Embryonic facial prominence (tissue), 1 donor: ENCODE measurements around the gene PHACTR3.

ENCODE experiments used
- DNase-seq: peaks from one replicate; pipeline ENCODE4 v3.0.0-alpha.2; 2016; ENCODE audit errors: extremely low spot score

Gene PHACTR3

DNA sequence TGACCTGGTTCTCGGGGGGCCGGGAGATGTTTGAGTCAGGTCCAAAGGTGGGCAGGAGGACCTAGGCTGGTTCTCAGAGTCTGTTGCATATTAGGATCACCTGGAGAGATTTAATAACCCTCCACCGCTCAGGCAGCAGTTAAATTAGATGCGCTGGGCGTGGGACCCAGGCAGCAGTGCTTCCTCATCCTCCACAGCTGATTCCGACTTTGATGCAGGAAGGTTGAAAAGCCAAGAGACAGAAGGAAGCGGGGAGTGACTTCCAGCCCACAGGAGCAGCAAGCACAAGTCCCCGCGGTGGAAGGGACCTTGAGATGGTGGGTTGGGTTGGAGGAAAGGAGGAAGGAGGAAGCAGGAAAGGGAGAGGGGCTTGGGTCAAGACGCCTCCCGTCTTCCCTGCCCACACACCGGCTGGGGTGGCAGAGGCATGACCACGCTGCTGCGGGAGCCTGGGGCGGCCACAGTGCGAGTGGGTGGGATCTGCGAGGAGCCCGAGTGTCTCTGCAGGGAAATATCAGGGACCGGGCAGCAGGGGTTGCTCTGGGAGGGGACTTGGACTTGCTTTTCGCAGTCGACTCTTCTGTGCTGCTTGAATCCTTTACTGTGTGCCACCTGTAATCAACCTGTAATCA is 146.0 kb downstream of the PHACTR3 start:
- DNase-seq: no peak

DNA sequence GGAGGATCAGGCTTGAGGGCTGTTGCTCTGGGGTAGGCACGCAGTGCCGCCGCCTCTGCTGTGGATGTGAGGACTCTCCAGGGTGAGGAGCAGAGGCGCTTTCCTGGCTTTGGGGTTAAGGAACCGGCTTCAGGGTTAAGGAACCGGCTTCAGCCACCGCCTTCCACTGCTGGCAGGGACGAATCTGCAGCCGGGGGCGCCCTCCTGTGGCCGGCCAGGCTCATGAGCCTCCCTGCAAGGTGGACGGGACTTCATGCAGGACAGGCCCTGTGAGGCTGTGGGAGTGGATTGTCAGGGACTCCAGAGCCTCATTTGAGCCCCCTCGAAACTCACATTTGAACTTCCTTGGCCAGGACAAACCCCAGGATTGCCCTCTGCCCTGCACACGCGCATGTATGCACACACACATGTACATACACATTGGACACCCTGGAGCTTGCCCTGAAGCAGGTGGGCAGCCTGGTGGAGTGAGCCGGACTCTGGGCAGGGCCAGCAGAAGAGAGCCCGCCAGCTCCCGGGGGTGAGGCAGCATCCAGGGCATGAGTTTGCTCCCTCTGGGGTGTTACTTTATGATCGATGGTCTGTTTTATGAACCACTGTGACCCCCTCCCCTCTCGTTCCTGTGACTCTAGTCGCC is 146.9 kb downstream of the PHACTR3 start:
- no peak for DNase-seq

DNA sequence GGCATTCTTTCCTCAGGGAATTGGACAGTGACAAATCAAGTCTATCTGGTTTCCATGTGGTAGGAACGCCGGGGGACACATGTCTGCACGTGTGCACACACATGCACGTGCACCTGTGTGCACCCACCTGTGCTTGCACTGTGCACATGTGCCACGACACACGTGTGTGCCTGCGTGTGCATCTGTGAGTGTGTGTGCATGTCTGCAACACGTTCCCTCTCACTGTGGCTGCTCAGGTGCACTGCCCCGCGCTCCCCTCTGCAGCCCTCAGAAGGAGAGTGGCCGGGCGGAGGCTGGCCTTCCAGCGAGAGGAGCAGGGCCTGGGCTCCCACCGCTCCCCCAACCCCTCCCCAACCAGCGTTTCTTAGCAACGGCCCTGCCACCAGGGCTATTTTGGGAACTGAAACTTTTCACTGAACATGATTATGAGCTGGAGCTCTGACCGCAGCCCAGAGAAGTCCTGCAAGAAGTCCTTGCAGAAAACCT is 147.8 kb downstream of the PHACTR3 start:
- DNase-seq: no peak

DNA sequence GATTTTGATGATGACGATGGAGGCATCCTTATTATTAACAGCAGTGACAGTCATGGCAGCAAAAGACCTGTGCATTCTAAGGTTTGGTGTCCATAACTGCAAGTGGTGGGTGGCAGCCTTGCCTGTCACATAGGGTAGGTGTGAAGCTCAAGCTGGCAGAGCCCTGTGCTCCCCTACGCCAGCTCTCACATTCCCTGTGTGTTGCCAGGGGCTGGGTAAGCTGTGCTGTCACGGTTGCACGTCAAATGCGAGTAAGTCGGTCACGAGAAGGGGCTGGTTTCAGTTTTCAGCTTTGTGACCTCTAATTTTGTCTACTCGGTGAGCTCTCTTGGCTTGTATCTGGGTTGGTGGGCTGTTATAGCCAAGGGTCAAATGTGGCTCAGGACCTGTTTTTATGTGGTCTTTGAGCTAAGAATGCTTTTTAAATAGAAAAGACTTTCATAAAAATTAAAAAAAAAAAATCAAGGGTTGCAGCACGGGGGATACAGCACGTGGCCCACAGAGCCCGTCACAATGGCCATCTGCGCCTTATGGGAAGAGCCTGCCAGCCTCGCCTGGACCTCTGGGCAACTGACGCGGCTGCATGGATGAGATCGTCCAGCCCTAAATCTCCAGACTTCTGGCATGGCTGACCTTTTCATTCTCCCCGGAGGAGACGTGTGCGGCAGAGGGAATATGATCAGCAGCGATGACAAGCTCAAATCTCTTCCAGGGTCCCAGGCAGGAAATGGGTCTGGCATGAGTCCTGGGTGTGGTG is 148.5 kb downstream of the PHACTR3 start:
- no peak for DNase-seq

DNA sequence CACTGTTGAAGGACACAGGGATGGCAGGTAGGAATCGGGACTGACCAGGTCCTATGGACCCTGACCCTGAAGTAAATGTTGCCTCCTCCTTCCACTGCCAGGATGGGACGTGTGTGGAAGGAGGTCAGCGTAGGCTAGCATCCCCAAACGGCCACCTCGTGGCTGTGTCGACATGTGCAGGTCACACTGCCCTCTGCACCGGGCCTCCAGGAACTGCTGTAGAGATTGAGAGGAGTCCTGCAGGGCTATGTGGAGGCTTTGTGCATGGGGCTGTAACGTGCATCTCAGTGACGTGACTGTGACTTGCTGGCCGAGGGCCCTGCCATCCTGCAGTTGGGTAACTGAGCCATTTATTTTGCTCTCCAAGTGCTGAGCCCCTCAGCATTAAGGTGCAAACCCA is 149.5 kb downstream of the PHACTR3 start:
- no peak for DNase-seq

DNA sequence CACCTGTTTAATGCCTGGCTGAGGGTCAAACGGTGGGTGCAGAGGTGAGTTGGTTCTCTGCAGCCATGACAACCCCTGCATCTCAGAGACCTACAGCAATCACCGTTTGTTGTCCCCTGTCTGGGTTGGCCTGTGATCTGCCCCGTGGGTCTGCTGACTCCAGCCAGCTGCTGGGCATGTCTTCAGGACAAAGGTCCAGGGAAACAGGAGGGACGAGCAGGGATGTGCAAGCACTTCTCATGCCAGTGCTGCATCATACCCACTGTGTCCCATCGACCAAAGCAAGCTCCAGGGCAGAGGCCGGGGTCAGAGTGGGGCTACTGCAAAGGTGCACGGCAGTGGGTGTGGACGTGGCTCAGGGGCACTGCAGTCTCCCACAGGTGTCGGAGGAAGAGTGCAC is 150.2 kb downstream of the PHACTR3 start:
- no peak for DNase-seq

DNA sequence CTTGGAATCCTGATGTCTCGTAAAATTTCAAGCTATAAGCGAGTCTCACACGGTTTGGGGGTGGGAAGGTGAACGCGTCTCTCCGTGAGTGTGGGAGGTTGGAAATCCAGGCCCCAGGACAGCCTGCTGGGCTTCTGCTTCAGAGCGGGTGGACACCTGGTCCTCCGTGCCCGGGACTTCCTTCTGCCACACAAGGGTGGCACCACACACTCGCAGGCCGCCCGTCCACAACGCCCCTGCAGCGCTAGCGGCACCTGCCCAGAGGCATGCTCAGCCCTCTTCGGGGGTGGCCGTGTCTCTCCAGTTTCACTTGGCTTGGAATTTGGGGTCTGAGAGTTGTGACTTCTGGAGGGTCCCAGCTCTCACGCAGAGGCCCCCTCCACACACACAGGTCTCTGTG is 151.9 kb downstream of the PHACTR3 start:
- no peak for DNase-seq

DNA sequence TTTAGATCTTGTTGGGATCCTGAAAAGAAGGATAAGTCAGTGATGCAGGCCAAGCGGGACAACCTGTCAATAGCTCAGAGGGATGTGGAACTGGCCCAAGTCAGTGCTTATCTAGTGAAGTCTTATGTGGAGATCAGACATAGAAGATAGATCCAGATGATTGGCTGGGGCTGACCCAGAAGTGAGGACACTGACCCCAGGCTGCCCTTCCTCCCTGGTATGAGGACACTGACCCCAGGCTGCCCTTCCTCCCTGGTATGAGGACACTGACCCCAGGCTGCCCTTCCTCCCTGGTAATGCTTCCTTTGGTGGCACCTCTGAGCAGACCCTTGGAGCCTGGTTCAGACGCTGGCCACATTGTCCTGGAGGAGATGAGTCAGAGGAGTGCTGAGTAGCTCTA is 159.7 kb downstream of the PHACTR3 start:
- DNase-seq: no peak

DNA sequence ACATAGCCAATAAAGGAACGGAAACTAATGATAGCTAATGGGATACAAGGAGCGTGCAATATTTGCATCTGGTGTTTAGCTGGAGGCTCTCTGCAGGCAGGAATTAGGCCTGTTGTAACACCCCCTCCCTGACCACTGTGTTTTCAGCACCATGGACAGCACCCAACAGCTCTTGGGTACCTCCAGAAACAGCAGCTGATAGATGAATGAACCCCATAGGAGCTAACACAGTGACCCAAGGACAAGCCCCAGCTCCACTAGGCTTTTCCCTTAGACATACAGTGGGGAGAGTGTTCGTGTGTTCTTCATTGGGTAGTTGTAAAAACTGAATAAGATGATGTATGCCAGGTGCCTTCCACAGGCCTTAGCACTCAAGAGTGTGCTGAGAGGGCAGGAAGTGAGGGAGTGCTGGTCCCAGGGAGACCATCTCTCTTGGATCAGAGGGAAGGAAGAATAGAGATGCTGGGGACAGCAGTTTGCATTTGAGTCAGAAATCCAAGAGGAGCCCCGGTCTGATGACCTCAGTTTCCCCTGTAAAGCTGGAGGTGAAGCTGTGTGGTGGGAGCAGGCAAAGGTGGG is 161.3 kb downstream of the PHACTR3 start:
- no peak for DNase-seq

DNA sequence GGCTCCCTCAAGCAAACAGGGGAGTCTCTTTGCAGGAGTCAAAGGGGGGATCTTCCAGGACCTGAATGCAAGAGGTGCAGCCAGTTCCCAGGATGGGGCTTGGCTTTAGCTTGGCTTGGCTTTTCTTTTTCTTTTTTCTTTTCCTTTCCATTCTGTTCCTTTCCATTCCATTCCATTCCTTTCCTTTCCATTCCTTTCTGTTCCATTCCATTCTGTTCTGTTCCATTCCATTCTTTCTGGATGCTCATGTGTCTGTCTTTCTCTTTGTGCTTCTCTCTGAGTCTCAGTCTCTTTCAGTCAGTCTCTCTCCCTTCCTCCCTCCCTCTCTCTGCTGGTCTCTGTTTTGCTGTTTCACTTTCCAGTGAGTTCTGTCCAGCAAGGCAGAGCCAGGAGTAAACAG is 163.3 kb downstream of the PHACTR3 start:
- no peak for DNase-seq

DNA sequence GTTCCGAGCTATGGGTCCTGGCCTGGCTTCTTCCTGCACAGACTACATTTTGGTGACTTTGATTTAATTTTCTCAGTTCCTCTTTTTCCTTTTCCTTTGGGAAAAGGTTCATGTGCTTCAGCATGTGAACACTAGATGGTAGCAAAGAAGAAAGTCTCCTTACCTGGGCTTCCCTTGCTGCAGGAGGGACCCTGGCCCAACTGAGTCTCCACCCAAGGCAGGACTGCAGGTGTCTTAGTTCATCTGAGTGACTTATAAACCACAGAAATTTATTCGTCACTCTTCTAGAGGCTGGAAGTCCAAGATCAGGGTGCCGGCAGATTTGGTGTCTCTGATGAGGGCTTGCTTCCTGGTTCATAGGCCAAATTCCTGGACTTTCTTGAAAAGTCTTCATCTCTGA is 165.9 kb downstream of the PHACTR3 start:
- DNase-seq: no peak

DNA sequence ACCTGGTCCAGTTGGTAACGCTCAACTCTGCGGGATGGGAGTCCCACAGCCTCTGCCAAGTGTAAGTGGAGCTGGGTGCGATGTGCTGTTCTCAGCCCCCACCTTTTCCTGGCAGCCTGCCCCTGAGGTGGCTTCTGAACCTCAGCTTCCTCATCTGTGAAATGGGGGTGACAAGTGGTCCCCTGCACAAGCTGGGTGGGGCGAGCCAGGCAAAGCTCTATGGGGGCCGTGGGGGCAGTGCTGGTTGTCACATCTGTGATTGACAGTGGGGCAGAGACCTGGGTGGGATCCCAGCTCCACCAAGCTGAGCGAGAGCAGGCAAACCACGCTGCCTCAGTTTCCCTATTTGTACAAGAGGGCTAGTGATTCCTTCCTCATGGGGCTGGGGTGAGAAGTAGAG is 166.5 kb downstream of the PHACTR3 start:
- DNase-seq: no peak

DNA sequence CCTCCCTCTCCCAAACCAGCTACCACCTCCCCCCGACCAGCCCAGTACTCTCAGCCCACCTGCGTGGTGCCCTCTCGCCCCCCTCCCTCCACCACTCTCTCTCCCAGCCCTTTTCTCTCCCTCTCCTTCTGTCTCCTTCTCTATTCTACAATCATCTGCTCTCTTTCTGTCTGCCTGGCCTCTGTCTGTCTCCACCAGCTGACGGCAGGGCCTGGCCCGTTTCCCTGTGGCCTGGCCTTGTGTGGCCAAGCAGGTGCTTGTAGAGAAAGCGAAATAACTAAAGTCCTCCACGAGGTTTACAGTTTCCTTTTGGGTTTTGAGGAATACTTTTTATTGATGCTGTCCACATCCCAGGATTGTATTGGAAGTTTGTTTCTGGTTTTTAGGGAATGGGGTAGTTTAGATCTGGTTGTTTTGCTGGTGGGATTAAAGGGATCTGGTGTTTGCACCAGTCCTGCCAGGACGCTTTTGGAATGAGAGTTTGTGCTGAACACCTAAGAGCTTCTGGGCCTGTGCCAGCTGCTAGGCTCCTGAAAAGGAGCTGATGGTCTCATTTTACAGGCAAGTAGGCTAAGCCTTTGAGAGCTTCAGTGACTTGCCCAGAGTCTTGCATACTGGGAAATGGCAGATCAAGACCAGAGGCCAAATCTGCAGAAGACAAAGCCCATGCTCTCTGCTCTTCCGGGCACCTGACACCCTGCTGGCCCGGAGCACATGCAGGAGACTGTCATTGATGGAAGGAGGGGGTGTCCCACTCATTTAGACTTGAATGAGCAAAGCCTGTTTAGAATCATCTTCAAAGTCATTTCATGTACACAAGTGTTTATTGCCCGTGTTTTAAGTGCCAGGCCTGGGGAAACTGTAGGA is 167.4 kb downstream of the PHACTR3 start:
- no peak for DNase-seq

DNA sequence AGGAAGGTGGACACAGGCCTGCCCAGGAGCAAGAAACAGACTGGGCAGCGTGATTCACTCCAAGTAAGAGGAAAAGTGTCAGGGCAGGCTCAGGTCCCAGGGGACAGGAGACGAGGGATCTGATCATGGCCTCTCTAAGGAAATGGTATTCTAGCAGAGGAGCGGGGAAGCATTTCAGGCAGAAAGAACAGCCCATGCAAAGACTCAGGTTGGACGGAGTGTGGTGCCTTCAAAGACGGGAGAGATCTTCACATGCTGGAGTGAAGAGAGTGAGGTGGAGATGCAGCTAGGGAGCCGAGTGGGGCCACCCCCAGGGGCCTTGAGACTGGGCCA is 168.0 kb downstream of the PHACTR3 start:
- no peak for DNase-seq

DNA sequence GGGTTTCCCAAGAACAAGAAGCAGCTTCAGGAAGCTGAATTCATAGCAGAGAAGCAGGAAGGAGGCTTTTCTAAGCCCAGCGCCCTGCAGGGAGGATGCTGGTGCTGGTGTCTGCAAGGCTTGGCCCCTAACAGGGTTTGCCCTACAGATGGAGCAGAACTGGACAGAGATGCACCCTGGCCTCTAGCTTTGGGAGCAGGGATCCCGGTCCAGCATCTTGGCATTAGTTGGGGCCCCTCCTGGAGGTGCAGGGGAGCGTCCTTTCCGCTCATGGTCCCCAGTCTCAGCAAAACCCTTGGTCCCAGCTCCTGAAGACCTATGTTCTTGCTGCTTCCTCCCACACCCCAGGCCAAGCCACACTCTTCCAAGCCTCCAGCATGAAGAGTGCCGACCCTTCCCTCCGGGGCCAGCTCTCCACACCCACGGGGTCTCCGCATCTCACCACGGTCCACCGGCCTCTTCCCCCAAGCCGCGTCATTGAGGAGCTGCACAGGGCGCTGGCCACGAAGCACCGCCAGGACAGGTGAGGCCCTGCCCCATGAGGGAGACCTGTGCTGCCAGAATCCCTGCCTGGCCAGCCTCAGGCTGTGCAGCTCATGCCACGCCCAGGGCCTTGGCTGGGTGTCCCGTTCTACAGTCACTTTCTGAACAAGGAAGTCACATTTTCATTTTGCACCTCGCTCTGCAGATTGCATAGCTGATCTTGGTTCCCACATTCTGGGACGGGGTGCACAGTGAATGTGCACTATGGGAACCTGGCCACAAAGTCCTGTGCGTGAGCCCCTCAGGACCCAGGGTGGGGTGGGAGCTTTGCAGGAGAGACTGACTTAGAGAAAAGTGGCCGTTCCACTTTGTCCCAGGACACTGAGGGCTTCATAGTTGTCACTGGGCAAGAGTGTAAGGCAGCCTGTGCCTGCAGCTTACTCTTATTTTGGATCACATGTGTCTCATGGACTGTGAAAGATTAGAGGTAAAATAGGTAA is 168.9 kb downstream of the PHACTR3 start:
- DNase-seq: no peak

DNA sequence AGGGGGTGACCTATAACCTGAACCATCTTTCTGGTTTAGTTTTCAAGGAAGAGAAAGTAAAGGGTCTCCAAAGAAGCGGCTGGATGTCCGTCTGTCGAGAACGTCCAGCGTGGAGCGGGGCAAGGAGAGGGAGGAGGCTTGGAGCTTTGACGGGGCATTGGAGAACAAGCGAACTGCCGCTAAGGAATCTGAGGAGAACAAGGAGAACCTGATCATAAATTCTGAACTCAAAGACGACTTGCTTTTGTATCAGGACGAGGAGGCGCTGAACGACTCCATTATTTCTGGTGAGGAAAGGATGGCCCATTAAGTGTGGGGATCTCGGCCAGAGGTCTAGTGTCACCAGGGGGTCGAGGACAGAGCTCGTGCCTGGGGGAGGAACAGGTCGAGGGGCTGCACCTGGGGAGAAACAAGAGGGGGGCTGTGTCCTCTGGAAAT is 169.9 kb downstream of the PHACTR3 start:
- no peak for DNase-seq

DNA sequence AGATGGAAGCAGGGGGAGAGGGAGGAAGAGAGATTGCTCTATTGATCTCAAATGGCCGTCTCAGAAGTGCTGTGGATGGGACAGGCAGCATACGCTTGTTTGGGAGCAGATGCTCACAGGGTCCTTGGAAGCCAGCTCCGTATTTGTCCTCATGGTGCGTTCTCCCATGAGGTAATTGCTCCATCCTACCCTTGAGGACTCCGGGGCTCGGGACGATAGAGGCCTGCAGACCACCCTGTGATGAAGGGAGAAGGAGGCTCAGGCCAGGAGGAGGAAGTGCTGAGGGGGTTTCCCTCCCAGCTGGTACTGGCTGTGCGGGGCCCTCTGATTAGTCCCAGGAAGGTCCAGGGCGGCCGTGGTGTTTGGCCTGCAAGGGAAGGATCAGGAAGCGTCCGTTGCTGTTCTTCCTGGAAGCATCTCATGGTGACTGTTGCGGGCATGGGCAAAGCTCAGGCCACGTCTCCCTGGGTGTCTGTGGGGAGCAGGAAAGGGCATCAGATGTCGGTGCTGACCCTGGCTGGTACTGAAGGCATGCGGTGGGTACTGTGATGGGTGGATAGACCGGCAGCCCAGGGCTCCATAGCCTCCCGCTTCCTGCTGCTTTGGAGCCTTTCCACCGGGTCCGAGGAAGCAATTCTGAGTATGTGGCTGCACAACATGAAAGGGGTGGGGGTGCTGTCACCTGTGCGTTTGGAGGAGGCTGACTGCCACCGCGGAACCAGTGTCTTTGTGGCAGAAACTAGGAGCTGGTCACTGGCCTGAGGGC is 170.8 kb downstream of the PHACTR3 start:
- no peak for DNase-seq

DNA sequence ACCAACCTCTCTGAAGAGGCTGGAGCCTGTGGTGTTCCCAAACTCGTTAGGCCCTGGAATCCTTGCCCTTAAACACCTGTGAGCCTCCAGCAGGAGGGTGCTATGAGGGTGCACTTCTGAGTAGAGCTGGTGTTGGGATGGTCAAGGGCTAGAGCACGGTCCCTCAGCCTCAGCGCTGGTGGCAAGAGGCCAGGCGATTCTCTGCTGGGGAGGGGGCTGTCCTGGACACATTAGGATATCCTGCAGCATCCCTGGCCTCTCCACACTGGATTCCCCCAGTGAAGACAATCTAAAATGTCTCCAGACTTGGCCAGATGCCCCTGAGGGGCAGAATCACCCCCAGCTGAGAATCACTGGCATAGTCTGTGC is 171.3 kb downstream of the PHACTR3 start:
- no peak for DNase-seq

DNA sequence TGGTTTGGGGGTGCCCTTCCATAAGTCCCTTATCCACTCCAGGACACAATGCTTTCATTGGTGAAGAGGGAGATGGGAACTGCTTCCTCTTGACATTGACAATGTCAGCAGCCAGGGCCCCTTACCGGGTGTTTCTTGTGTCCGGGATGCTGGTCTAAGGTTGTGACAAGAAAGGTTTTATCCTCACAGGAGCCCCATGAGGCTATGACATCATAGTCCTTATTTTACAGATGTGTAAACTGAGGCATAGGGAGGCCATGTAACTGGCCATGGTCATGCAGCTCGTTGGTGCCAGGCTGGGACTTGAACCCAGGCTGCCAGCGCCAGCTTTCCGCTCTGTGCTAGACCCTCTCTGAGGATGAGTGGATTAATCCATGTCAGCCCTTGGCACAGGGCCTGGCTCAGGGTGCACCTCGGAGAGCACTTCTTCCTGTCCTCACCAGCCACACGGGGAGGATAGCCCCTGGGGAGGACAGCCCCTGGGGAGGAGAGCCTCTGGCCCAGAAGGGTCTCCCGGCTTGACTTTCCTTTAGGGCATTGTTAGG is 171.8 kb downstream of the PHACTR3 start:
- no peak for DNase-seq
